ENCODE data around the gene APOL4.

The APOL4 gene

GRCh38 chr22:36149441-36149840 lies 52.2 kb downstream of the APOL4 start:
- Histone ChIP-seq H2BK120ac (ENCODE audit: low read depth, low read length) (no peak overlapping the region), H3K36me3 (replicated peaks in 1 of 2; ENCODE audit: control insufficient read depth in 2 of 2, insufficient read depth in 2 of 2, low read length in 2 of 2) (no peaks in the 10 kb centered on the region)

GRCh38 chr22:36148411-36148810 lies 53.2 kb downstream of the APOL4 start:
- Histone ChIP-seq H4K8ac (ENCODE audit: low read depth, low read length) (no peak overlapping the region), H3K23ac (ENCODE audit: low read depth, low read length, poor library complexity) (no peak overlapping the region), H2BK12ac (ENCODE audit: low read length) (no peak overlapping the region), H3K79me1 (ENCODE audit: low read depth, low read length) (no peaks in the 10 kb centered on the region), H3K27ac (replicated peaks; ENCODE audit: low read length) (no peak overlapping the region), H2AK5ac (ENCODE audit: low read depth, low read length) (no peak overlapping the region), H3K9me3 (replicated peaks in 1 of 2; ENCODE audit: control insufficient read depth in 2 of 2, insufficient read depth in 1 of 2, low read depth in 1 of 2, low read length in 2 of 2) (no peaks in the 10 kb centered on the region), H4K91ac (ENCODE audit: low read depth, low read length, poor library complexity) (no peak overlapping the region), H2BK120ac (ENCODE audit: low read depth, low read length) (no peak overlapping the region), H3K9ac (ENCODE audit: low read depth, low read length, poor library complexity) (peak overlapping the region; percentile 14), H3K4me3 (ENCODE audit: low read length in 2 of 2) (no peak overlapping the region), H2AFZ (ENCODE audit: low read length) (no peak overlapping the region), H3K4ac (ENCODE audit: low read length) (no peak overlapping the region), H3K27me3 (ENCODE audit: control insufficient read depth in 3 of 3, insufficient read depth in 3 of 3, low read depth in 1 of 3, low read length in 3 of 3) (peaks cover 0 to 2% (median 0%) of the 10 kb centered on the region in 3 experiments), H3K18ac (ENCODE audit: low read length) (peak overlapping the region; percentile 70), H2BK5ac (ENCODE audit: low read length) (no peak overlapping the region), H3K14ac (ENCODE audit: low read length) (no peak overlapping the region), H2BK15ac (ENCODE audit: low read length) (no peak overlapping the region), H3K4me1 (ENCODE audit: control insufficient read depth in 2 of 2, insufficient read depth in 1 of 2, low read depth in 1 of 2, low read length in 2 of 2) (peaks cover 6 to 13% of the 10 kb centered on the region in 2 donors), H3K36me3 (replicated peaks in 1 of 2; ENCODE audit: control insufficient read depth in 2 of 2, insufficient read depth in 2 of 2, low read length in 2 of 2) (no peaks in the 10 kb centered on the region), H3K4me2 (ENCODE audit: insufficient read depth, low read length, poor library complexity, severe bottlenecking) (no peak overlapping the region)
- WGBS, 2 donors (ENCODE audit: extremely low coverage in 2 of 2, insufficient read length in 2 of 2, insufficient replicate concordance in 1 of 2), result no CpG with 5 or more reads among the region's 8 CpGs
- no peak for DNase-seq (ENCODE audit: low spot score)

More at GRCh38 chr22:36149441-36149840, 52.2 kb downstream of the APOL4 start:
- no peak overlapping the region for H2BK5ac ChIP-seq (ENCODE audit: low read length)
- no peaks in the 10 kb centered on the region for H3K27me3 ChIP-seq (ENCODE audit: control insufficient read depth in 3 of 3, insufficient read depth in 3 of 3, low read depth in 1 of 3, low read length in 3 of 3)
- H2BK15ac ChIP-seq (ENCODE audit: low read length), result no peak overlapping the region
- no peak overlapping the region for H2AFZ ChIP-seq (ENCODE audit: low read length)
- no peak overlapping the region for H4K91ac ChIP-seq (ENCODE audit: low read depth, low read length, poor library complexity)
- no peak overlapping the region for H3K23ac ChIP-seq (ENCODE audit: low read depth, low read length, poor library complexity)
- H3K27ac ChIP-seq (replicated peaks; ENCODE audit: low read length), result no peak overlapping the region
- H3K79me1 ChIP-seq (ENCODE audit: low read depth, low read length), result no peaks in the 10 kb centered on the region
- no peaks in the 10 kb centered on the region for H3K9me3 ChIP-seq (replicated peaks in 1 of 2; ENCODE audit: control insufficient read depth in 2 of 2, insufficient read depth in 1 of 2, low read depth in 1 of 2, low read length in 2 of 2)
- no peak overlapping the region for H3K4me2 ChIP-seq (ENCODE audit: insufficient read depth, low read length, poor library complexity, severe bottlenecking)
- H3K4me3 ChIP-seq (ENCODE audit: low read length in 2 of 2), result no peak overlapping the region
- H3K9ac ChIP-seq (ENCODE audit: low read depth, low read length, poor library complexity), result no peak overlapping the region
- peaks cover 6 to 13% of the 10 kb centered on the region in 2 donors for H3K4me1 ChIP-seq (ENCODE audit: control insufficient read depth in 2 of 2, insufficient read depth in 1 of 2, low read depth in 1 of 2, low read length in 2 of 2)
- WGBS, 2 donors (ENCODE audit: extremely low coverage in 2 of 2, insufficient read length in 2 of 2, insufficient replicate concordance in 1 of 2), result no CpG with 5 or more reads among the region's 4 CpGs
- no peak overlapping the region for H4K8ac ChIP-seq (ENCODE audit: low read depth, low read length)
- no peak overlapping the region for H3K4ac ChIP-seq (ENCODE audit: low read length)
- no peak for DNase-seq (ENCODE audit: low spot score)
- no peak overlapping the region for H2BK12ac ChIP-seq (ENCODE audit: low read length)
- no peak overlapping the region for H3K14ac ChIP-seq (ENCODE audit: low read length)
- H3K18ac ChIP-seq (ENCODE audit: low read length), result no peak overlapping the region
- H2AK5ac ChIP-seq (ENCODE audit: low read depth, low read length), result no peak overlapping the region

- no peak overlapping the region for H4K91ac ChIP-seq (ENCODE audit: low read depth, low read length, poor library complexity)
- no peak overlapping the region for H3K14ac ChIP-seq (ENCODE audit: low read length)
- no peak overlapping the region for H3K23ac ChIP-seq (ENCODE audit: low read depth, low read length, poor library complexity)
- no peak overlapping the region for H2BK120ac ChIP-seq (ENCODE audit: low read depth, low read length)
- H2BK12ac ChIP-seq (ENCODE audit: low read length), result no peak overlapping the region
- no peak overlapping the region for H2BK5ac ChIP-seq (ENCODE audit: low read length)
- H3K4ac ChIP-seq (ENCODE audit: low read length), result no peak overlapping the region
- no CpG with 5 or more reads among the region's 8 CpGs for WGBS, 2 donors (ENCODE audit: extremely low coverage in 2 of 2, insufficient read length in 2 of 2, insufficient replicate concordance in 1 of 2)
- H2AK5ac ChIP-seq (ENCODE audit: low read depth, low read length), result no peak overlapping the region
- no peak overlapping the region for H3K9ac ChIP-seq (ENCODE audit: low read depth, low read length, poor library complexity)
- no peak overlapping the region for H3K18ac ChIP-seq (ENCODE audit: low read length)
- no peaks in the 10 kb centered on the region for H3K9me3 ChIP-seq (replicated peaks in 1 of 2; ENCODE audit: control insufficient read depth in 2 of 2, insufficient read depth in 1 of 2, low read depth in 1 of 2, low read length in 2 of 2)
- no peak overlapping the region for H4K8ac ChIP-seq (ENCODE audit: low read depth, low read length)
- peak; percentile 9 for DNase-seq (ENCODE audit: low spot score)
- H3K4me2 ChIP-seq (ENCODE audit: insufficient read depth, low read length, poor library complexity, severe bottlenecking), result no peak overlapping the region
- H3K36me3 ChIP-seq (replicated peaks in 1 of 2; ENCODE audit: control insufficient read depth in 2 of 2, insufficient read depth in 2 of 2, low read length in 2 of 2), result no peaks in the 10 kb centered on the region
- no peak overlapping the region for H2BK15ac ChIP-seq (ENCODE audit: low read length)
- H3K4me3 ChIP-seq (ENCODE audit: low read length in 2 of 2), result no peak overlapping the region
- H3K27ac ChIP-seq (replicated peaks; ENCODE audit: low read length), result no peak overlapping the region
- H3K27me3 ChIP-seq (ENCODE audit: control insufficient read depth in 3 of 3, insufficient read depth in 3 of 3, low read depth in 1 of 3, low read length in 3 of 3), result peaks cover 0 to 8% (median 0%) of the 10 kb centered on the region in 3 experiments
- H2AFZ ChIP-seq (ENCODE audit: low read length), result peak overlapping the region; percentile 58
- H3K4me1 ChIP-seq (ENCODE audit: control insufficient read depth in 2 of 2, insufficient read depth in 1 of 2, low read depth in 1 of 2, low read length in 2 of 2), result peaks cover 6 to 13% of the 10 kb centered on the region in 2 donors
- H3K79me1 ChIP-seq (ENCODE audit: low read depth, low read length), result no peaks in the 10 kb centered on the region
Measured at GRCh38 chr22:36147196-36147791, 54.3 kb downstream of the APOL4 start.

GRCh38 chr22:36145881-36146280 lies 55.7 kb downstream of the APOL4 start:
- no peak overlapping the region for H3K4ac ChIP-seq (ENCODE audit: low read length)
- WGBS, 2 donors (ENCODE audit: extremely low coverage in 2 of 2, insufficient read length in 2 of 2, insufficient replicate concordance in 1 of 2), result no CpG with 5 or more reads among the region's 4 CpGs
- H2BK120ac ChIP-seq (ENCODE audit: low read depth, low read length), result no peak overlapping the region

More at GRCh38 chr22:36145881-36146280, 55.7 kb downstream of the APOL4 start:
- no peak overlapping the region for H2BK15ac ChIP-seq (ENCODE audit: low read length)
- H3K27ac ChIP-seq (replicated peaks; ENCODE audit: low read length), result no peak overlapping the region
- no peak overlapping the region for H3K14ac ChIP-seq (ENCODE audit: low read length)
- no peak overlapping the region for H3K4me3 ChIP-seq (ENCODE audit: low read length in 2 of 2)
- H2BK12ac ChIP-seq (ENCODE audit: low read length), result no peak overlapping the region
- no peak overlapping the region for H3K18ac ChIP-seq (ENCODE audit: low read length)
- H4K91ac ChIP-seq (ENCODE audit: low read depth, low read length, poor library complexity), result no peak overlapping the region
- H2BK5ac ChIP-seq (ENCODE audit: low read length), result no peak overlapping the region
- H3K36me3 ChIP-seq (replicated peaks in 1 of 2; ENCODE audit: control insufficient read depth in 2 of 2, insufficient read depth in 2 of 2, low read length in 2 of 2), result no peaks in the 10 kb centered on the region
- H3K79me1 ChIP-seq (ENCODE audit: low read depth, low read length), result no peaks in the 10 kb centered on the region
- H2AK5ac ChIP-seq (ENCODE audit: low read depth, low read length), result no peak overlapping the region
- peaks cover 6 to 13% of the 10 kb centered on the region in 2 donors for H3K4me1 ChIP-seq (ENCODE audit: control insufficient read depth in 2 of 2, insufficient read depth in 1 of 2, low read depth in 1 of 2, low read length in 2 of 2)
- H3K9ac ChIP-seq (ENCODE audit: low read depth, low read length, poor library complexity), result no peak overlapping the region
- peaks cover 0 to 12% (median 0%) of the 10 kb centered on the region in 3 experiments for H3K27me3 ChIP-seq (ENCODE audit: control insufficient read depth in 3 of 3, insufficient read depth in 3 of 3, low read depth in 1 of 3, low read length in 3 of 3)
- no peaks in the 10 kb centered on the region for H3K9me3 ChIP-seq (replicated peaks in 1 of 2; ENCODE audit: control insufficient read depth in 2 of 2, insufficient read depth in 1 of 2, low read depth in 1 of 2, low read length in 2 of 2)
- no peak overlapping the region for H3K23ac ChIP-seq (ENCODE audit: low read depth, low read length, poor library complexity)
- no peak overlapping the region for H3K4me2 ChIP-seq (ENCODE audit: insufficient read depth, low read length, poor library complexity, severe bottlenecking)
- no peak overlapping the region for H2AFZ ChIP-seq (ENCODE audit: low read length)
- no peak overlapping the region for H4K8ac ChIP-seq (ENCODE audit: low read depth, low read length)
- no peak for DNase-seq (ENCODE audit: low spot score)
